Bronchial epithelial cell (primary cell): Measurements from ENCODE around the gene GPR68. TPM values are rescaled to one million over a fixed set of nuclear protein-coding genes. Genes with fewer than 3 reads are reported as not detected.

Experiments
- DNase-seq: peaks from one replicate; pipeline ENCODE4 v3.0.0-alpha.2; 2010; ENCODE audit warnings: low read depth
- FAIRE-seq: peaks from 2 replicates; lab custom pipeline; 2011; peaks lifted over from hg19 to GRCh38; lab: Jason Lieb, UNC
- H3K27me3 ChIP-seq: 2 replicates; pipeline ENCODE4 v1.5.1; 2011; ENCODE audit warnings: low read length; ENCODE audit not compliant: control insufficient read depth, insufficient read depth
- H3K36me3 ChIP-seq: 2 replicates; pipeline ENCODE4 v1.5.1; 2011; ENCODE audit warnings: low read length; ENCODE audit not compliant: control insufficient read depth, insufficient read depth
- H3K4me3 ChIP-seq: 2 replicates; pipeline ENCODE4 v1.5.1; 2011; ENCODE audit warnings: mild to moderate bottlenecking, low read depth, low read length, control low read depth
- CTCF ChIP-seq: IDR thresholded peaks from 2 replicates; pipeline ENCODE4 v1.5.1; 2011; ENCODE audit warnings: mild to moderate bottlenecking, moderate library complexity, low read length, control low read depth, inconsistent platforms; ENCODE audit not compliant: insufficient read depth, severe bottlenecking
- total RNA-seq: library from RNA; depleted of rRNA; stranded (reverse); fragments of >200 nt; gene quantifications from 2 replicates; pipeline ENCODE4 v1.2.1, GENCODE V29; 2014

Gene GPR68
- total RNA-seq, 1 donor from 2014 or later: 1.8 TPM

GRCh38 chr14:91258876-91259275 is 14.4 kb upstream of the GPR68 start:
- DNase-seq (no peak), FAIRE-seq (no peak)
- H3K4me3 ChIP-seq: no peak overlapping the region
- H3K36me3 ChIP-seq: no peaks in the 10 kb centered on the region
- no peak for TF ChIP-seq CTCF
- no peaks in the 10 kb centered on the region for H3K27me3 ChIP-seq

GRCh38 chr14:91258011-91258618 is 13.6 kb upstream of the GPR68 start:
- TF ChIP-seq CTCF: no peak
- no peak overlapping the region for H3K4me3 ChIP-seq
- H3K27me3 ChIP-seq: no peaks in the 10 kb centered on the region
- peak; percentile 99 for DNase-seq
- FAIRE-seq: peak; percentile 40
- H3K36me3 ChIP-seq: no peaks in the 10 kb centered on the region

GRCh38 chr14:91257328-91258010 is 13.0 kb upstream of the GPR68 start:
- H3K36me3 ChIP-seq: no peaks in the 10 kb centered on the region
- H3K4me3 ChIP-seq: no peak overlapping the region
- H3K27me3 ChIP-seq: no peaks in the 10 kb centered on the region
- FAIRE-seq (peak; percentile 43), DNase-seq (no peak)
- no peak for TF ChIP-seq CTCF

- DNase-seq: no peak
- no peak for FAIRE-seq
- Histone ChIP-seq H3K27me3 (no peaks in the 10 kb centered on the region), H3K4me3 (no peak overlapping the region), H3K36me3 (no peaks in the 10 kb centered on the region)
- no peak for TF ChIP-seq CTCF
These were observed 12.2 kb upstream of the GPR68 start for GRCh38 chr14:91256661-91257060.

GRCh38 chr14:91255026-91255695 is 10.7 kb upstream of the GPR68 start:
- Histone ChIP-seq H3K27me3 (no peaks in the 10 kb centered on the region), H3K4me3 (no peak overlapping the region), H3K36me3 (no peaks in the 10 kb centered on the region)
- no peak for TF ChIP-seq CTCF
- FAIRE-seq (no peak), DNase-seq (no peak)
